WTC11 (cell line): Measurements from ENCODE around the gene KIAA0232. TPM values are rescaled to one million over a fixed set of nuclear protein-coding genes. Genes with fewer than 3 reads are reported as not detected.
A peak's percentile ranks its signal among the peaks of the same experiment; 100 is the strongest.

Source experiments
- ATAC-seq: fragments of 200-7000 bp; cut with Tn5 transposase; 2 replicates; pipeline ENCODE4 v1.10.0; 2021; ENCODE audit warnings: mild to moderate bottlenecking, moderate library complexity
- CTCF ChIA-PET: fragments of 300-600 bp; sonication (Branson Sonifier 250); formaldehyde crosslinking; loops from one replicate; lab custom pipeline; 2021; ENCODE audit warnings: antibody characterized with exemption; lab: Charles Lee
- POLR2A ChIA-PET: fragments of 350-600 bp; sonication (Branson Sonifier 250); formaldehyde crosslinking; loops from one replicate; lab custom pipeline; 2021; ENCODE audit warnings: antibody characterized with exemption; lab: Charles Lee
- DNase-seq: peaks from one replicate; pipeline ENCODE4 v3.0.0; 2021; ENCODE audit warnings: low spot score
- H3K27ac Mint-ChIP-seq: 2 replicates; pipeline ENCODE4 v1.8.0; 2021; ENCODE audit warnings: mixed read lengths
- H3K27me3 Mint-ChIP-seq: 2 replicates; pipeline ENCODE4 v1.8.0; 2021; ENCODE audit warnings: low read depth, mild to moderate bottlenecking, moderate library complexity, mixed read lengths
- H3K36me3 Mint-ChIP-seq: 2 replicates; pipeline ENCODE4 v1.8.0; 2021; ENCODE audit warnings: mixed read lengths
- H3K4me1 Mint-ChIP-seq: 2 replicates; pipeline ENCODE4 v1.8.0; 2022; ENCODE audit warnings: mixed read lengths
- H3K4me3 Mint-ChIP-seq: 2 replicates; pipeline ENCODE4 v1.8.0; 2021; ENCODE audit warnings: mild to moderate bottlenecking, moderate library complexity, mixed read lengths
- H3K9me3 Mint-ChIP-seq: 2 replicates; pipeline ENCODE4 v1.8.0; 2021; ENCODE audit warnings: mixed read lengths
- ATF1 ChIP-seq: sonication (generic); formaldehyde crosslinking; IDR thresholded peaks from 2 replicates; pipeline ENCODE4 v1.8.1; 2023; ENCODE audit warnings: mild to moderate bottlenecking, moderate library complexity, missing genetic modification reagents
- CBFB ChIP-seq: sonication (generic); formaldehyde crosslinking; IDR thresholded peaks from 2 replicates; pipeline ENCODE4 v1.8.1; 2022; ENCODE audit warnings: mild to moderate bottlenecking, low read depth, missing genetic modification reagents
- CDX4 ChIP-seq: fragments of 250-450 bp; sonication (Bioruptor Pico); IDR thresholded peaks from 2 replicates; pipeline ENCODE4 v1.9.0; 2021; ENCODE audit warnings: moderate library complexity, mild to moderate bottlenecking, inconsistent platforms, borderline replicate concordance
- CREB1 ChIP-seq: sonication (generic); formaldehyde crosslinking; IDR thresholded peaks from 2 replicates; pipeline ENCODE4 v1.8.0; 2023; ENCODE audit warnings: mild to moderate bottlenecking, missing genetic modification reagents
- E2F1 ChIP-seq: sonication (generic); formaldehyde crosslinking; IDR thresholded peaks from 2 replicates; pipeline ENCODE4 v1.8.0; 2022; ENCODE audit warnings: mild to moderate bottlenecking, missing genetic modification reagents
- EMX1 ChIP-seq: fragments of 250-450 bp; sonication (Bioruptor Pico); IDR thresholded peaks from 2 replicates; pipeline ENCODE4 v1.8.0; 2021; ENCODE audit warnings: mild to moderate bottlenecking
- FOXK1 ChIP-seq: sonication (generic); formaldehyde crosslinking; IDR thresholded peaks from 2 replicates; pipeline ENCODE4 v1.8.0; 2022; ENCODE audit warnings: mild to moderate bottlenecking, moderate library complexity, missing genetic modification reagents
- FOXP4 ChIP-seq: sonication (generic); formaldehyde crosslinking; IDR thresholded peaks from 2 replicates; pipeline ENCODE4 v1.8.0; 2022; ENCODE audit warnings: mild to moderate bottlenecking, missing genetic modification reagents
- HMGA2 ChIP-seq: fragments of 250-450 bp; sonication (Bioruptor Pico); IDR thresholded peaks from 2 replicates; pipeline ENCODE4 v1.4.0; 2021; ENCODE audit warnings: mild to moderate bottlenecking, moderate library complexity
- MYBL2 ChIP-seq: sonication (generic); formaldehyde crosslinking; IDR thresholded peaks from 2 replicates; pipeline ENCODE4 v1.8.1; 2023; ENCODE audit warnings: mild to moderate bottlenecking, moderate library complexity, missing genetic modification reagents
- NR3C1 ChIP-seq: sonication (generic); formaldehyde crosslinking; conservative IDR thresholded peaks from 2 replicates; pipeline ENCODE4 v1.8.1; 2023; ENCODE audit warnings: low read depth, mild to moderate bottlenecking, missing genetic modification reagents
- RORB ChIP-seq: fragments of 250-450 bp; sonication (Bioruptor Pico); IDR thresholded peaks from 2 replicates; pipeline ENCODE4 v1.9.0; 2021; ENCODE audit warnings: mild to moderate bottlenecking
- SMAD3 ChIP-seq: sonication (generic); formaldehyde crosslinking; IDR thresholded peaks from 2 replicates; pipeline ENCODE4 v1.8.0; 2022; ENCODE audit warnings: missing genetic modification reagents, mild to moderate bottlenecking, borderline replicate concordance
- SMAD4 ChIP-seq: sonication (generic); formaldehyde crosslinking; IDR thresholded peaks from 2 replicates; pipeline ENCODE4 v1.8.0; 2022; ENCODE audit warnings: mild to moderate bottlenecking, missing genetic modification reagents
- TCF7 ChIP-seq: sonication (generic); formaldehyde crosslinking; IDR thresholded peaks from 2 replicates; pipeline ENCODE4 v1.8.0; 2022; ENCODE audit warnings: mild to moderate bottlenecking, low read depth, missing genetic modification reagents, moderate library complexity
- ZBTB21 ChIP-seq: sonication (generic); formaldehyde crosslinking; IDR thresholded peaks from 2 replicates; pipeline ENCODE4 v1.8.1; 2023; ENCODE audit warnings: mild to moderate bottlenecking, missing genetic modification reagents, borderline replicate concordance
- ZNF138 ChIP-seq: sonication (generic); formaldehyde crosslinking; conservative IDR thresholded peaks from 2 replicates; pipeline ENCODE4 v1.8.1; 2022; ENCODE audit warnings: mild to moderate bottlenecking, moderate library complexity, missing genetic modification reagents
- ZNF232 ChIP-seq: sonication (generic); formaldehyde crosslinking; IDR thresholded peaks from 2 replicates; pipeline ENCODE4 v1.8.0; 2022; ENCODE audit warnings: mild to moderate bottlenecking, missing genetic modification reagents
- ZNF263 ChIP-seq: sonication (generic); formaldehyde crosslinking; IDR thresholded peaks from 2 replicates; pipeline ENCODE4 v1.8.1; 2022; ENCODE audit warnings: low read depth, mild to moderate bottlenecking, moderate library complexity, missing genetic modification reagents
- ZNF281 ChIP-seq: sonication (generic); formaldehyde crosslinking; IDR thresholded peaks from 2 replicates; pipeline ENCODE4 v1.8.0; 2023; ENCODE audit warnings: mild to moderate bottlenecking, missing genetic modification reagents
- ZNF317 ChIP-seq: sonication (generic); formaldehyde crosslinking; IDR thresholded peaks from 2 replicates; pipeline ENCODE4 v1.8.1; 2023; ENCODE audit warnings: low read depth, mild to moderate bottlenecking, moderate library complexity, missing genetic modification reagents, borderline replicate concordance
- ZNF396 ChIP-seq: fragments of 250-450 bp; sonication (Bioruptor Pico); IDR thresholded peaks from 2 replicates; pipeline ENCODE4 v1.8.0; 2021; ENCODE audit warnings: mild to moderate bottlenecking, moderate library complexity, borderline replicate concordance
- ZNF423 ChIP-seq: fragments of 250-450 bp; sonication (Bioruptor Pico); IDR thresholded peaks from 2 replicates; pipeline ENCODE4 v2.1.2; 2022; ENCODE audit warnings: mild to moderate bottlenecking, moderate library complexity
- total RNA-seq: library from RNA; stranded (reverse); gene quantifications from 3 replicates; pipeline ENCODE4 v1.2.3, GENCODE V29; 2021
- TF ChIP-seq, protein P1 (sequence below): sonication (generic); formaldehyde crosslinking; conservative IDR thresholded peaks from 2 replicates; pipeline ENCODE4 v1.8.1; 2022; ENCODE audit warnings: mild to moderate bottlenecking, missing genetic modification reagents
- TF ChIP-seq, protein P2 (sequence below): fragments of 250-450 bp; sonication (Bioruptor Pico); conservative IDR thresholded peaks from 2 replicates; pipeline ENCODE4 v1.9.0; 2021; ENCODE audit warnings: mild to moderate bottlenecking
- TF ChIP-seq, protein P3 (sequence below): sonication (generic); formaldehyde crosslinking; IDR thresholded peaks from 2 replicates; pipeline ENCODE4 v1.8.1; 2023; ENCODE audit warnings: mild to moderate bottlenecking, missing genetic modification reagents, moderate library complexity

Gene KIAA0232
- total RNA-seq, 1 experiment from 2014 or later: 23.2 TPM

DNA sequence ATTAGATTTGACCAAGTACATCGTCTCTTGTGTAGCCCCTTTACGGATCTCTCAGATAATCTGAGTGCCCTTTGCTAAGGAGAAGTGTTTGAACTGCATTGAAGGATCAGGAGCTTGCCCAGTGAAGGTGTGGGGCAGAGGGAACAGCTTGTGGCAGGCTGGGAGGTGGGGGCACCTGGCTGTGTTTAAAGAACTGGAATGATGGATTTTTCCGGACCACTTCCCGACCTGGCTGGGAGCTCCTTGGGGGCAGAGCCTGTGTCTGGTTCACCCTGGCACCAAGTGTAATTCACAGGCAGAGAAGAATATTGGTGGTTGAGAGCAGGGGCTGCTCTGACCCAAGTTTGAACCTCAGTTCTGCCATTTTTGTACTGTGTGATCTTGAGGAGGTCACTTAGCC lies 145.6 kb downstream of the KIAA0232 start:
- Mint-ChIP-seq H3K4me3 (no peak overlapping the region), H3K36me3 (peaks cover 25% of the 10 kb centered on the region), H3K27ac (no peak overlapping the region), H3K9me3 (no peaks in the 10 kb centered on the region), H3K4me1 (peaks cover 19% of the 10 kb centered on the region), H3K27me3 (no peaks in the 10 kb centered on the region)
- ATAC-seq (no peak), DNase-seq (no peak)
- ChIA-PET CTCF (interaction anchor here (1.8 to 3.5 kb wide), 2 partner anchors 10 to 46 kb away, joined by 6 to 17 read pairs; no protein-coding TSS in a partner anchor), POLR2A (no interaction called here)
- TF ChIP-seq ZNF423 (no peak), ZNF263 (CRISPR knock-in tag) (no peak), TCF7 (CRISPR knock-in tag) (no peak), EMX1 (CRISPR knock-in tag) (no peak), MYBL2 (CRISPR knock-in tag) (no peak), SMAD4 (CRISPR knock-in tag) (no peak), NR3C1 (CRISPR knock-in tag) (no peak), HMGA2 (CRISPR knock-in tag) (no peak), RORB (CRISPR knock-in tag) (no peak), ZNF138 (CRISPR knock-in tag) (no peak), ZNF232 (no peak), CBFB (CRISPR knock-in tag) (no peak), CREB1 (CRISPR knock-in tag) (no peak), ZNF396 (no peak), FOXP4 (CRISPR knock-in tag) (no peak), FOXK1 (no peak)
- TF ChIP-seq, protein P1, sequence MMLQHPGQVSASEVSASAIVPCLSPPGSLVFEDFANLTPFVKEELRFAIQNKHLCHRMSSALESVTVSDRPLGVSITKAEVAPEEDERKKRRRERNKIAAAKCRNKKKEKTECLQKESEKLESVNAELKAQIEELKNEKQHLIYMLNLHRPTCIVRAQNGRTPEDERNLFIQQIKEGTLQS: no peak
- TF ChIP-seq, protein P2, sequence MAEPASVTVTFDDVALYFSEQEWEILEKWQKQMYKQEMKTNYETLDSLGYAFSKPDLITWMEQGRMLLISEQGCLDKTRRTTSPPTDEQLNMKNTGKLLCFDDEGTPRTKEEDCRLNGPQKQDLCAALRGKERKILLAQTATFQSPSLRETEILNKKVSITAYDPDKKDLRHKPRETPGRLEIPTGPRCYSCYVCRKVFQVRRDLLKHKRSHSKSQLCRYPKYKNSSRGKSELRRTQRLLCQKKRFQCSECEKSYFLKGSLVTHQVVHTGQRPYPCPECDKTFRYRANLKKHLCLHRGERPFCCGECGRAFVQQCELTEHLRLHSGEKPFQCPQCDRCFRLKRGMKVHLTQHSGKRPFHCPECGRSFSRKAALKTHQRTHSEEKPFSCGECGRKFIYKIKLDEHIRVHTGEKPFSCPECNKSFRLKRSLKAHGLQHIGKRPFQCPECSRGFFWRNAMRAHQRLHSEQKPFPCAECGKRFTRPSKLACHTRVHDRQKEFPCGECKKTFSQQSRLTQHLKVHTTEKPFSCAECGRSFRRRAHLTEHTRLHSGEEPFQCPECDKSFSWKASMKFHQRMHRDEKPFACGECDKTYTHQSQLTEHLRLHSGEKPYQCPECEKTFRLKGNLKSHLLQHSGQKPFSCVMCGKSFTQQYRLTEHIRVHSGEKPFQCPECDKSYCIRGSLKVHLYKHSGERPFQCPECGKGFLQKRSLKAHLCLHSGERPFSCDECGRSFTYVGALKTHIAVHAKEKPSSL (CRISPR knock-in tag): no peak
- TF ChIP-seq, protein P3, sequence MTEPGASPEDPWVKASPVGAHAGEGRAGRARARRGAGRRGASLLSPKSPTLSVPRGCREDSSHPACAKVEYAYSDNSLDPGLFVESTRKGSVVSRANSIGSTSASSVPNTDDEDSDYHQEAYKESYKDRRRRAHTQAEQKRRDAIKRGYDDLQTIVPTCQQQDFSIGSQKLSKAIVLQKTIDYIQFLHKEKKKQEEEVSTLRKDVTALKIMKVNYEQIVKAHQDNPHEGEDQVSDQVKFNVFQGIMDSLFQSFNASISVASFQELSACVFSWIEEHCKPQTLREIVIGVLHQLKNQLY: no peak

DNA sequence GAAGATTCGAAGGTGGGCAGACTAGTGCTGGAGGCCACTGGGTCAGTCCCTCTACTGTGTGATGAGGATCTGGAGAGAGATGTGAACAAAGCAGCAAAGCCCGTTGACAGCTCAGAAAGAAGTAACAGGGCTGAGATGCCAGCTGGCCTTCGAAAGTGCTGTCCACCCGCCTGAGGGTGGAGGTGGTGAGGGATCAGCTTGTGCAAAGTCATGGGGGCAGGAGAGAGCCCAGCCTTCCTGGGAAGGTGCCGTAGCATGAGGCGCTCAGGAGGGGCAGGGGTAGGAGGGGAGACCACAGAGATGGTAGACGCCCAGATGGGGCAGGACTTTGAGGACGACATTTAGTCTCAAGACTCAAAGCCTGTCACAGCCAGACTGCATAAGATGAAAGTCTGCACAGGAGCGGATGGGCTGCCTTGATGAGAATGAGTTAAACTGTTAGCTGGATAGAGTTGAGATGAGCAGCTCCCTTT lies 146.8 kb downstream of the KIAA0232 start:
- Mint-ChIP-seq H3K9me3 (no peaks in the 10 kb centered on the region), H3K27me3 (no peaks in the 10 kb centered on the region), H3K4me3 (no peak overlapping the region), H3K4me1 (peaks cover 19% of the 10 kb centered on the region), H3K27ac (peak overlapping the region; percentile 3), H3K36me3 (peaks cover 25% of the 10 kb centered on the region)
- ChIA-PET POLR2A (no interaction called here), CTCF (interaction anchor here (0.6 to 3.5 kb wide), 10 partner anchors 9 to 142 kb away, joined by 3 to 17 read pairs (median 4); partner anchors contain the start of genes GRPEL1, TADA2B and TBC1D14)
- DNase-seq: no peak
- ATAC-seq: peak; percentile 47; the same call in 1 of the 2 replicates
- TF ChIP-seq ZNF281 (CRISPR knock-in tag): no peak
- TF ChIP-seq ZNF232: no peak
- TF ChIP-seq ZNF263 (CRISPR knock-in tag): no peak
- TF ChIP-seq CDX4: no peak
- no peak for TF ChIP-seq ZBTB21
- TF ChIP-seq E2F1: no peak
- no peak for TF ChIP-seq HMGA2 (CRISPR knock-in tag)
- no peak for TF ChIP-seq ZNF317 (CRISPR knock-in tag)
- no peak for TF ChIP-seq ATF1
- TF ChIP-seq, protein P1: no peak
- no peak for TF ChIP-seq SMAD3 (CRISPR knock-in tag)
